B cell (primary cell): ENCODE measurements around the gene NUP58. TPM values are rescaled to one million over a fixed set of nuclear protein-coding genes. Genes with fewer than 3 reads are reported as not detected.

ENCODE experiments used
- ATAC-seq: fragments of 200-7000 bp; cut with Tn5 transposase; one replicate; pipeline ENCODE4 v1.10.0; 2021; ENCODE audit warnings: low read depth, mild to moderate bottlenecking, moderate number of reproducible peaks, moderate library complexity
- CTCF ChIA-PET: fragments of 350-600 bp; sonication (Branson Sonifier 250); formaldehyde crosslinking; loops from one replicate; lab custom pipeline; 2021; ENCODE audit warnings: antibody characterized with exemption, inconsistent platforms; lab: Charles Lee
- POLR2A ChIA-PET: fragments of 350-600 bp; sonication (Branson Sonifier 250); formaldehyde crosslinking; loops from one replicate; lab custom pipeline; 2021; ENCODE audit warnings: antibody characterized with exemption; lab: Charles Lee
- DNase-seq: peaks from one replicate; pipeline ENCODE4 v3.0.0; 2013
- H2AFZ ChIP-seq: 2 replicates; pipeline ENCODE4 v1.6.1; 2012; ENCODE audit warnings: mild to moderate bottlenecking, low read depth, low read length; ENCODE audit not compliant: insufficient read depth, poor library complexity, severe bottlenecking
- H3K27ac ChIP-seq, 2 donors: 1 replicate in 1 of 2; 2 replicates in 1 of 2; pipeline ENCODE4 v1.5.1; 2012 to 2013; ENCODE audit warnings: low read length in 2 of 2, mild to moderate bottlenecking in 2 of 2, moderate library complexity in 1 of 2
- H3K27me3 ChIP-seq, 4 experiments: fragments of 200-600 bp in 1 of 4; sonication (generic) in 1 of 4; replicated peaks in 1 of 4; 1 replicate in 2 of 4; 2 replicates in 2 of 4; pipeline versions ENCODE4 v1.6.1 to v1.7.0; 2013 to 2016; ENCODE audit warnings: low read length in 3 of 4, mild to moderate bottlenecking in 2 of 4, mixed read lengths in 1 of 4, moderate library complexity in 1 of 4; ENCODE audit not compliant: insufficient read depth in 4 of 4, control insufficient read depth in 3 of 4; ENCODE audit errors: control extremely low read depth in 1 of 4
- H3K36me3 ChIP-seq, 2 experiments: replicated peaks in 1 of 2; 1 replicate in 1 of 2; 2 replicates in 1 of 2; pipeline versions ENCODE4 v1.6.1 to v1.7.1; 2013; ENCODE audit warnings: low read length in 1 of 2; ENCODE audit not compliant: insufficient read depth in 2 of 2, control insufficient read depth in 1 of 2; ENCODE audit errors: control extremely low read depth in 1 of 2, extremely low read depth in 1 of 2
- H3K4me1 ChIP-seq, 2 donors: fragments of 200-600 bp in 1 of 2; sonication (generic) in 1 of 2; 1 replicate in 1 of 2; 2 replicates in 1 of 2; pipeline versions ENCODE4 v1.5.1 to v1.6.1; 2013 to 2017; ENCODE audit warnings: low read length in 2 of 2; ENCODE audit not compliant: control insufficient read depth in 2 of 2, insufficient read depth in 2 of 2
- H3K4me2 ChIP-seq: replicated peaks from 2 replicates; pipeline ENCODE3; 2012; ENCODE audit warnings: mild to moderate bottlenecking, low read depth, low read length; ENCODE audit not compliant: poor library complexity, severe bottlenecking
- H3K4me3 ChIP-seq, 5 experiments: fragments of 200-600 bp in 1 of 5; sonication (generic) in 1 of 5; 1 replicate in 3 of 5; 2 replicates in 2 of 5; pipeline versions ENCODE4 v1.5.1 to v1.7.0; 2011 to 2016; ENCODE audit warnings: low read length in 4 of 5, mild to moderate bottlenecking in 4 of 5, low read depth in 2 of 5, control low read depth in 1 of 5, moderate library complexity in 1 of 5; ENCODE audit not compliant: insufficient read depth in 1 of 5; ENCODE audit errors: control extremely low read depth in 1 of 5, extremely low read depth in 1 of 5
- H3K79me2 ChIP-seq: fragments of 200-600 bp; sonication (generic); one replicate; pipeline ENCODE4 v1.6.0; 2016; ENCODE audit warnings: low read length; ENCODE audit not compliant: control insufficient read depth, insufficient read depth
- H3K9ac ChIP-seq: fragments of 200-600 bp; sonication (generic); 2 replicates; pipeline ENCODE4 v1.6.1; 2017; ENCODE audit warnings: mild to moderate bottlenecking, low read length, moderate library complexity
- H3K9me3 ChIP-seq, 3 donors: one replicate each; pipeline versions ENCODE4 v1.6.1 to v1.7.1; 2013; ENCODE audit warnings: low read length in 2 of 3; ENCODE audit not compliant: control insufficient read depth in 2 of 3, insufficient read depth in 1 of 3; ENCODE audit errors: control extremely low read depth in 1 of 3
- H4K20me1 ChIP-seq: 2 replicates; pipeline ENCODE4 v1.6.0; 2012; ENCODE audit warnings: mild to moderate bottlenecking, low read length; ENCODE audit not compliant: insufficient read depth, control insufficient read depth, poor library complexity, severe bottlenecking
- H3K27ac Mint-ChIP-seq: one replicate; pipeline ENCODE4 v1.8.0; 2021; ENCODE audit warnings: mixed read lengths
- H3K27me3 Mint-ChIP-seq: one replicate; pipeline ENCODE4 v1.8.0; 2021; ENCODE audit warnings: mixed read lengths
- H3K4me1 Mint-ChIP-seq: one replicate; pipeline ENCODE4 v1.8.0; 2021; ENCODE audit warnings: mixed read lengths
- H3K4me3 Mint-ChIP-seq: one replicate; pipeline ENCODE4 v1.8.0; 2021; ENCODE audit warnings: mixed read lengths
- H3K9me3 Mint-ChIP-seq: one replicate; pipeline ENCODE4 v1.8.0; 2022; ENCODE audit warnings: mixed read lengths; ENCODE audit not compliant: insufficient read depth
- CTCF ChIP-seq: fragments of 200-600 bp; IDR thresholded peaks from one replicate; pipeline ENCODE4 v1.8.0; 2022; ENCODE audit warnings: antibody characterized with exemption, mild to moderate bottlenecking
- EZH2 ChIP-seq: IDR thresholded peaks from 2 replicates; pipeline ENCODE4 v1.6.1; 2012; ENCODE audit warnings: borderline replicate concordance, low read depth, mild to moderate bottlenecking, moderate library complexity, low read length; ENCODE audit not compliant: insufficient read depth, poor library complexity, severe bottlenecking
- WGBS: methylation state at CpG from one replicate; pipeline ENCODE4 v1.1.5; 2013; ENCODE audit warnings: missing lambda C conversion rate; ENCODE audit not compliant: insufficient coverage; 5-methylcytosine and 5-hydroxymethylcytosine counted together
- intact Hi-C: fragments of 100-400 bp; cut with micrococcal nuclease; formaldehyde crosslinking; loops from one replicate; pipeline ENCODE4 v1.10.0; 2022
- polyA minus RNA-seq: library from RNA; depleted of rRNA, polyadenylated mRNA; stranded (reverse); fragments of >200 nt; gene quantifications from 2 replicates; pipeline ENCODE4 v1.2.3, GENCODE V29; 2012
- polyA plus RNA-seq: library from polyadenylated mRNA; depleted of rRNA; stranded (reverse); fragments of >200 nt; gene quantifications from 2 replicates; pipeline ENCODE4 v1.2.3, GENCODE V29; 2012
- total RNA-seq, 2 donors: library from RNA; stranded (reverse); fragments of 120-200 nt in 1 of 2; gene quantifications; 1 replicate in 1 of 2; 2 replicates in 1 of 2; pipeline versions ENCODE4 v1.2.3 to v1.2.4, GENCODE V29; 2013 to 2022

Gene NUP58
- total RNA-seq (41.0 and 41.7 TPM in 2 replicates), polyA plus RNA-seq (11.8 and 18.6 TPM in 2 replicates), polyA minus RNA-seq (51.0 and 63.8 TPM in 2 replicates)
- 35.6 TPM for total RNA-seq (2013)

- H2AFZ ChIP-seq, result peak within 1 kb of the TSS; percentile 87
- H3K4me3 ChIP-seq, result peak within 1 kb of the TSS; percentile 69 to 94 (median 86)
- H4K20me1 ChIP-seq, result peaks cover 10% of the 10 kb centered on the region
- H3K4me1 ChIP-seq, result peaks cover 13 to 17% of the 10 kb centered on the region in 2 donors
- under 1% methylated on average over 58 of the region's 64 CpGs for WGBS
- peaks cover 17% of the 10 kb centered on the region for H3K27me3 Mint-ChIP-seq
- H3K36me3 ChIP-seq, result peaks cover 0 to 9% of the 10 kb centered on the region in 2 experiments
- peak; percentile 99 for ATAC-seq
- H3K9me3 Mint-ChIP-seq, result no peaks in the 10 kb centered on the region
- peak within 1 kb of the TSS; percentile 87 for H3K4me3 Mint-ChIP-seq
- no peak for TF ChIP-seq EZH2
- no peak for TF ChIP-seq CTCF
- peaks cover 33% of the 10 kb centered on the region for H3K4me1 Mint-ChIP-seq
- H3K9ac ChIP-seq, result peak within 1 kb of the TSS; percentile 86
- intact Hi-C loops, result loop anchor here (1.0 to 5.0 kb wide), 6 partner anchors 14 to 1951 kb away; partner anchors contain the start of genes MTMR6 and RPL21
- peaks cover 0 to 6% (median 0%) of the 10 kb centered on the region in 3 donors for H3K9me3 ChIP-seq
- ChIA-PET CTCF (interaction anchor here (0.7 to 1.7 kb wide), 3 partner anchors 14 to 49 kb away, joined by 3 to 5 read pairs (median 4); no protein-coding TSS in a partner anchor), POLR2A (no interaction called here)
- peak within 1 kb of the TSS; percentile 71 for H3K4me2 ChIP-seq
- H3K27ac ChIP-seq, result peak within 1 kb of the TSS; percentile 90 to 97
- H3K27ac Mint-ChIP-seq, result peak within 1 kb of the TSS; percentile 95
- DNase-seq, result peak; percentile 97
- H3K79me2 ChIP-seq, result peaks cover 58% of the 10 kb centered on the region
- peaks cover 0 to 20% (median 15%) of the 10 kb centered on the region in 4 experiments for H3K27me3 ChIP-seq
Observed at GRCh38 chr13:25301347-25302113, at the start of gene NUP58. Gene NUP58, plus strand, starts transcription at chr13:25301625. Its CDS starts 149 bp downstream, at chr13:25301774.

GRCh38 chr13:25252225-25252624 lies 49.2 kb upstream of the NUP58 start:
- Histone ChIP-seq H3K4me2 (no peak overlapping the region), H3K79me2 (no peaks in the 10 kb centered on the region), H4K20me1 (no peaks in the 10 kb centered on the region), H3K36me3 (peaks cover 24 to 26% of the 10 kb centered on the region in 2 experiments), H3K4me1 (peaks cover 2 to 18% of the 10 kb centered on the region in 2 donors), H3K4me3 (no peak overlapping the region), H2AFZ (no peak overlapping the region), H3K27me3 (no peaks in the 10 kb centered on the region), H3K9me3 (no peaks in the 10 kb centered on the region), H3K9ac (no peak overlapping the region), H3K27ac (no peak overlapping the region)
- DNase-seq, result no peak
- Mint-ChIP-seq H3K27ac (no peak overlapping the region), H3K9me3 (no peaks in the 10 kb centered on the region), H3K4me3 (no peak overlapping the region), H3K27me3 (no peaks in the 10 kb centered on the region), H3K4me1 (peaks cover 15% of the 10 kb centered on the region)
- WGBS, result 94% methylated on average over 4 of the region's 4 CpGs
- TF ChIP-seq EZH2 (no peak), CTCF (no peak)
- ATAC-seq, result no peak
- ChIA-PET CTCF (interaction anchor here (1.4 kb wide), 1 partner anchor 50 kb away, joined by 4 read pairs; no protein-coding TSS in a partner anchor), POLR2A (no interaction called here)
- intact Hi-C loops, result loop anchor here (5.0 kb wide), 1 partner anchor 35 kb away; the partner anchor contains the start of gene MTMR6
